Vagina (tissue), 2 donors: ENCODE data around the gene MYL12A. TPM values are rescaled to one million over a fixed set of nuclear protein-coding genes. Genes with fewer than 3 reads are reported as not detected.
A peak's percentile ranks its signal among the peaks of the same experiment; 100 is the strongest.

ENCODE experiments used
- DNase-seq, 2 donors: peaks; one replicate each; pipeline ENCODE4 v3.0.0-alpha.2; 2017; ENCODE audit errors: extremely low spot score in 2 of 2
- H3K27ac ChIP-seq: fragments of 200-600 bp; sonication (generic); one replicate; pipeline ENCODE4 v1.5.1; 2019
- H3K27me3 ChIP-seq: fragments of 200-600 bp; sonication (generic); one replicate; pipeline ENCODE4 v1.5.1; 2019
- H3K36me3 ChIP-seq, 2 donors: fragments of 200-600 bp; sonication (generic); one replicate each; pipeline ENCODE4 v1.5.1; 2017 to 2019
- H3K4me1 ChIP-seq: fragments of 200-600 bp; sonication (generic); one replicate; pipeline ENCODE4 v1.5.1; 2019
- H3K4me3 ChIP-seq, 2 donors: fragments of 200-600 bp; sonication (generic); 1 replicate in 1 of 2; 2 replicates in 1 of 2; pipeline ENCODE4 v1.5.1; 2016 to 2019
- H3K9me3 ChIP-seq: fragments of 200-600 bp; sonication (generic); one replicate; pipeline ENCODE4 v1.5.1; 2019
- POLR2A ChIP-seq, 2 donors: fragments of 450-650 bp; IDR thresholded peaks; one replicate each; pipeline ENCODE4 v1.6.1; 2017; ENCODE audit warnings: antibody characterized with exemption in 2 of 2, mild to moderate bottlenecking in 2 of 2, moderate library complexity in 2 of 2
- POLR2AphosphoS5 ChIP-seq, 2 donors: sonication (generic); formaldehyde crosslinking; IDR thresholded peaks; one replicate each; pipeline ENCODE4 v1.9.0; 2017; ENCODE audit warnings: antibody characterized with exemption in 2 of 2, mild to moderate bottlenecking in 2 of 2, low read depth in 1 of 2; ENCODE audit not compliant: insufficient read depth in 1 of 2
- intact Hi-C: fragments of 100-400 bp; cut with DNase I; formaldehyde crosslinking; loops from one replicate; pipeline ENCODE4 v1.15.1; 2023
- total RNA-seq: library from RNA; depleted of rRNA; stranded (reverse); fragments of >200 nt; gene quantifications from one replicate; pipeline ENCODE4 v1.2.3, GENCODE V29; 2016
- TF ChIP-seq, protein P1 (sequence below), 3 experiments: fragments of 450-650 bp in 2 of 3; fragments of 200-600 bp in 1 of 3; sonication (generic) in 1 of 3; IDR thresholded peaks; one replicate each; pipeline ENCODE4 v1.5.1; 2017 to 2019; ENCODE audit warnings: antibody characterized with exemption in 3 of 3, mild to moderate bottlenecking in 2 of 3, moderate library complexity in 2 of 3

The MYL12A gene
- total RNA-seq, 1 donor from 2014 or later: 193 TPM

DNA sequence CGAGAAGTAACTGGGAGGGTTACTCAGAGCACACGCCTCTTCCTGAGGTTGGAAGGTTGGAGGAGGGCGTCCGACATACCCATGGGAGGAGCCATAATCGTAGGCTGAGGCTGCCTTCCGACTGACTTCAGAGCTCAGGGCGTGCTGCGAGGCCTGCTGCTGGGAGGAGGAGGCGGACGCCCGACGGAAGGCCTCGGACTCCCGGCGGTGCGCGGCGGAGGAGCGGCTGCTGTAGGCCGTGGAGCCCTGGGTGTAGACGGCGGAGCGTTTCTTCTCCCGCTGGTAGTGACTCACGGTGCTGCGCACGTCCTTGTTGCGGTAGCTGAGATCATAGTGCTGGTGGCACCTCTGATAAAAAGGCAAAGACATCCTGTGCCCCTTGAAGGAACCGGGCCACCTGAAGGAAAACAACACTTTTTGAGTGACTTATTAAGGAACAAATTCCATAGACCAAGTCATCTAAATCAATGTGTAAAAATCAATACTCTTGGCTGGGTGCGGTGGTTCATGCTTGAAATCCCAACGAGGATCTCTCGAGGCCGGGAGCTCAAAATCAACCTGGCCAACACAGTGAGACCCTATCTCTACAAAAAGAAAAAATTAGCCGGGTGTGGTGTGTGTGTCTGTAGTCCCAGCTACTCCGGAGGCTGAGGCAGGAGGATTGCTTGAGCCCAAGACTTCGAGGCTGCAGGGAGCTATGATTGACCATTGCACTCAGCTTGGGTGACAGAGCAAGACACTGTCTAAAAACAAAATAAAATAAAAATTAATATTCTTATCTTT lies 32.6 kb upstream of the MYL12A start:
- Histone ChIP-seq H3K36me3 (no peaks in the 10 kb centered on the region), H3K27me3 (no peaks in the 10 kb centered on the region), H3K27ac (no peak overlapping the region), H3K4me3 (no peak overlapping the region), H3K4me1 (peaks cover 10% of the 10 kb centered on the region), H3K9me3 (no peaks in the 10 kb centered on the region)
- DNase-seq: no peak
- TF ChIP-seq POLR2A (IDR thresholded peaks at IDR 0.05) (no peak), POLR2AphosphoS5 (IDR thresholded peaks at IDR 0.05; ENCODE audit: insufficient read depth in 1 of 2, low read depth in 1 of 2) (no peak)
- TF ChIP-seq, protein P1, sequence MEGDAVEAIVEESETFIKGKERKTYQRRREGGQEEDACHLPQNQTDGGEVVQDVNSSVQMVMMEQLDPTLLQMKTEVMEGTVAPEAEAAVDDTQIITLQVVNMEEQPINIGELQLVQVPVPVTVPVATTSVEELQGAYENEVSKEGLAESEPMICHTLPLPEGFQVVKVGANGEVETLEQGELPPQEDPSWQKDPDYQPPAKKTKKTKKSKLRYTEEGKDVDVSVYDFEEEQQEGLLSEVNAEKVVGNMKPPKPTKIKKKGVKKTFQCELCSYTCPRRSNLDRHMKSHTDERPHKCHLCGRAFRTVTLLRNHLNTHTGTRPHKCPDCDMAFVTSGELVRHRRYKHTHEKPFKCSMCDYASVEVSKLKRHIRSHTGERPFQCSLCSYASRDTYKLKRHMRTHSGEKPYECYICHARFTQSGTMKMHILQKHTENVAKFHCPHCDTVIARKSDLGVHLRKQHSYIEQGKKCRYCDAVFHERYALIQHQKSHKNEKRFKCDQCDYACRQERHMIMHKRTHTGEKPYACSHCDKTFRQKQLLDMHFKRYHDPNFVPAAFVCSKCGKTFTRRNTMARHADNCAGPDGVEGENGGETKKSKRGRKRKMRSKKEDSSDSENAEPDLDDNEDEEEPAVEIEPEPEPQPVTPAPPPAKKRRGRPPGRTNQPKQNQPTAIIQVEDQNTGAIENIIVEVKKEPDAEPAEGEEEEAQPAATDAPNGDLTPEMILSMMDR (IDR thresholded peaks at IDR 0.05): no peak
- intact Hi-C loops: no loop called here

DNA sequence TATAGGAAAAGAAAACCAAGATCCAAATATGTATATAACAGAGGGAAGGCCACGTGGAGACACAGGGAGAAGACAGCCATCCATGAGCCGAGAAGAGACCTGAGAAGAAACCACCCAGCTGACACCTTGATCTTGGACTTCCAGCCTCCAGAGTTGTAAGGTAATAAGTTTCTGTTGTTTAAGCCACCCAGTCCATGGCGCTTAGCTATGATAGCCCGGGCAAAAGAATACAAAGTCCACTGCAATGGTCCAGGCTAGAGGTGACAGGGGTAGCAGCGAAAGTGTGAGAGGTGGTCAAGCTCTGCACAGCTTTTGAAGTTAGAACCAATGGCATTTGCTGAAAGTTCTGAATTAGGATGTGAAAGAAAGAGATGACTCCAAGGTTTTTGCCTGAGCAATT lies 30.6 kb upstream of the MYL12A start:
- Histone ChIP-seq H3K27ac (no peak overlapping the region), H3K4me1 (peaks cover 4% of the 10 kb centered on the region), H3K9me3 (no peaks in the 10 kb centered on the region), H3K36me3 (no peaks in the 10 kb centered on the region), H3K27me3 (no peaks in the 10 kb centered on the region), H3K4me3 (no peak overlapping the region)
- intact Hi-C loops: no loop called here
- TF ChIP-seq, protein P1 (IDR thresholded peaks at IDR 0.05): no peak
- no peak for TF ChIP-seq POLR2AphosphoS5 (IDR thresholded peaks at IDR 0.05; ENCODE audit: insufficient read depth in 1 of 2, low read depth in 1 of 2)
- TF ChIP-seq POLR2A (IDR thresholded peaks at IDR 0.05): no peak
- no peak for DNase-seq

DNA sequence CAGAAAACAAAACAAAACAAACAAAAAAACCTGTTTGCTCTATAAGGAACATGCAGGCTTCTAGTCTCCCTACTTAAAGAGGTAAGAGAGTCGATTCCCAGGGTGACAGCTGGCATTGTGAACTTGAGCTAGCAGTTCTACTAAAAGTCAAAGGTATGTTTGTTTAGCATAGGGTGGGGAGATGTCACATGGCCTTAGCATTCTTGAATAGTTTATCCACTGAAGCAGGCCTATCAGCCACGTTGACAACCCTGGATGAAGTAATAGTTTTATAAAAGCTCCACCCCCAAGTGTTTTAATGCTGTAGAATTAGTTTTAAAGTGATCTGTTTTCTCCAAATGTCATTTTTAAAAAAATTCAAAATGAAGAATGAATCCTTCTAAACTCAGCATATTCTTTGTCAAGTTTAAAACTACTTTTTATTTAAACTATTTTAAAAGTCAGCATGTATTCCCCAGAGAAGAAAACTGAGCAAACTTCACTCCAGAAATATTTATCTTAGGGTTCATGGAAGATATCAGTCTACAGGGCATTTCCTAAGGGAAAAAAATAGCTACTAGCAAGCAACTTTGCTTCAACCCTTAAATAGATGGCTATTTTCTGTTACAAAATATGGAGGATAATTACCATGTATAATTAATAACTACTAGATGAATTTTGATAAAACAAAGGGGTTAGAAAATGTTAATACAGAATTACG lies 29.5 kb upstream of the MYL12A start:
- DNase-seq: no peak
- Histone ChIP-seq H3K9me3 (no peaks in the 10 kb centered on the region), H3K4me3 (no peak overlapping the region), H3K36me3 (no peaks in the 10 kb centered on the region), H3K27ac (no peak overlapping the region), H3K27me3 (no peaks in the 10 kb centered on the region), H3K4me1 (no peaks in the 10 kb centered on the region)
- TF ChIP-seq POLR2AphosphoS5 (IDR thresholded peaks at IDR 0.05; ENCODE audit: insufficient read depth in 1 of 2, low read depth in 1 of 2): peak in 1 of 2 donors; percentile 14
- TF ChIP-seq, protein P1 (IDR thresholded peaks at IDR 0.05): no peak
- intact Hi-C loops: no loop called here

DNA sequence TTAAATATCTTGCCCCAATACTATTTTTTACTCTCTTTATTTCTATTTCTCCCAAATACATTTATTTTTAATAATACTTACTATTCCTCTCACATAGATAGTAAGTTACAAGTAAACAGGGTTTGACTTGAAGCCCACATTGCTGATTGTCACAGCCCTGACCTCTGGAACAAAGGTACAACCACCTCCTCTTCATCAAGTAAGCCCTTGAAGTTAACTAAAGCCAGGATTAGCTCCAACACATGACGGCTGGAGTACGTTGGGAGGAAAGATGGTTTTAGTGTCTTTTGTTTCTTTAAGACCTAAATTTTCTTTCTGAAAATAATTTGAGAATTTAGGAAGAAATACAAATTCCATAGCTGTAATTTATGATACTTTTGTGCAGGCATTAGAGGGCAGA lies 28.8 kb upstream of the MYL12A start:
- no peak overlapping the region for H3K4me3 ChIP-seq
- intact Hi-C loops: no loop called here
- H3K4me1 ChIP-seq: no peaks in the 10 kb centered on the region
- H3K9me3 ChIP-seq: no peaks in the 10 kb centered on the region
- no peak for DNase-seq
- H3K36me3 ChIP-seq: no peaks in the 10 kb centered on the region
- H3K27me3 ChIP-seq: no peaks in the 10 kb centered on the region
- H3K27ac ChIP-seq: no peak overlapping the region
- TF ChIP-seq, protein P1 (IDR thresholded peaks at IDR 0.05): no peak
- TF ChIP-seq POLR2AphosphoS5 (IDR thresholded peaks at IDR 0.05; ENCODE audit: insufficient read depth in 1 of 2, low read depth in 1 of 2) (no peak), POLR2A (IDR thresholded peaks at IDR 0.05) (no peak)

DNA sequence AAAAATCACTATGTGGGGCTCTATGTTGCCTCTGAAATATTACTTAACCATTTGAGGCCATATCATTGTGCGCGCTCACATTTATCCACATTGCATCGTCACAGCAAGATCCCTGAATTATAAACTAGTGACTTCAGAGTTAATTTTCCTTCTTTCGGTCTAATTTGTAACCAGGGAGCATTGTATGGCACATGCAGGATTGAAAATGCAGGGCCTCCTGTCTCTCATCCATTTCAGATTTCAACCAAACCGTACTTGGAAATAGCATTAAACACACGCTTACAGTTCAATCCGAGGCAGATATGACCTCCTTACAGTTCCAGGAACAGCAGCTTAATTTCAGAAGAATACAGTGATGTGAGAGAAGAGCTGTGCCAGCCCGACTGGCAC lies 28.4 kb upstream of the MYL12A start:
- no peaks in the 10 kb centered on the region for H3K4me1 ChIP-seq
- no peaks in the 10 kb centered on the region for H3K36me3 ChIP-seq
- TF ChIP-seq, protein P1 (IDR thresholded peaks at IDR 0.05): no peak
- TF ChIP-seq POLR2A (IDR thresholded peaks at IDR 0.05) (no peak), POLR2AphosphoS5 (IDR thresholded peaks at IDR 0.05; ENCODE audit: insufficient read depth in 1 of 2, low read depth in 1 of 2) (no peak)
- no peak overlapping the region for H3K4me3 ChIP-seq
- intact Hi-C loops: no loop called here
- no peak overlapping the region for H3K27ac ChIP-seq
- no peaks in the 10 kb centered on the region for H3K27me3 ChIP-seq
- no peaks in the 10 kb centered on the region for H3K9me3 ChIP-seq
- DNase-seq: no peak
